ENCODE data around the gene B4GALT7.

The B4GALT7 gene

GRCh38 chr5:177592905-177593304 lies 7.0 kb upstream of the B4GALT7 start:
- TF ChIP-seq TCF12 (IDR thresholded peaks at IDR 0.05; ENCODE audit: low read depth) (no peak), MAX (IDR thresholded peaks at IDR 0.05) (no peak), CEBPB (IDR thresholded peaks at IDR 0.05) (no peak), CREB1 (IDR thresholded peaks at IDR 0.05; ENCODE audit: low read depth) (no peak), USF1 (IDR thresholded peaks at IDR 0.05) (no peak), EP300 (IDR thresholded peaks at IDR 0.05; ENCODE audit: borderline replicate concordance) (no peak), RAD21 (IDR thresholded peaks at IDR 0.05; ENCODE audit: low read depth) (no peak), TEAD4 (IDR thresholded peaks at IDR 0.05) (no peak), EGR1 (IDR thresholded peaks at IDR 0.05) (no peak), NFIC (IDR thresholded peaks at IDR 0.05) (no peak), ZBTB7A (IDR thresholded peaks at IDR 0.05; ENCODE audit: low read depth) (no peak)

GRCh38 chr5:177593511-177593910 lies 6.4 kb upstream of the B4GALT7 start:
- TF ChIP-seq EP300 (IDR thresholded peaks at IDR 0.05; ENCODE audit: borderline replicate concordance) (no peak), NFIC (IDR thresholded peaks at IDR 0.05) (no peak), RAD21 (IDR thresholded peaks at IDR 0.05; ENCODE audit: low read depth) (no peak), FOXM1 (IDR thresholded peaks at IDR 0.05; ENCODE audit: borderline replicate concordance, low read depth) (no peak), MAX (IDR thresholded peaks at IDR 0.05) (no peak), USF1 (IDR thresholded peaks at IDR 0.05) (no peak), TEAD4 (IDR thresholded peaks at IDR 0.05) (no peak), CREB1 (IDR thresholded peaks at IDR 0.05; ENCODE audit: low read depth) (no peak), REST (IDR thresholded peaks at IDR 0.05; ENCODE audit: low read depth) (no peak), TCF12 (IDR thresholded peaks at IDR 0.05; ENCODE audit: low read depth) (no peak), ZBTB7A (IDR thresholded peaks at IDR 0.05; ENCODE audit: low read depth) (no peak), YY1 (IDR thresholded peaks at IDR 0.05; ENCODE audit: low read depth) (no peak), CEBPB (IDR thresholded peaks at IDR 0.05) (no peak), EGR1 (IDR thresholded peaks at IDR 0.05) (no peak), TAF1 (IDR thresholded peaks at IDR 0.05; ENCODE audit: low read depth) (no peak)

- TF ChIP-seq RAD21 (IDR thresholded peaks at IDR 0.05; ENCODE audit: low read depth) (no peak), ZBTB7A (IDR thresholded peaks at IDR 0.05; ENCODE audit: low read depth) (no peak), YY1 (IDR thresholded peaks at IDR 0.05; ENCODE audit: low read depth) (no peak), EP300 (IDR thresholded peaks at IDR 0.05; ENCODE audit: borderline replicate concordance) (no peak), MAX (IDR thresholded peaks at IDR 0.05) (no peak), REST (IDR thresholded peaks at IDR 0.05; ENCODE audit: low read depth) (no peak), FOXM1 (IDR thresholded peaks at IDR 0.05; ENCODE audit: borderline replicate concordance, low read depth) (no peak), TAF1 (IDR thresholded peaks at IDR 0.05; ENCODE audit: low read depth) (no peak), TCF12 (IDR thresholded peaks at IDR 0.05; ENCODE audit: low read depth) (no peak), TEAD4 (IDR thresholded peaks at IDR 0.05) (no peak), CEBPB (IDR thresholded peaks at IDR 0.05) (no peak), NFIC (IDR thresholded peaks at IDR 0.05) (no peak), CREB1 (IDR thresholded peaks at IDR 0.05; ENCODE audit: low read depth) (no peak)
Measured at GRCh38 chr5:177594071-177594470, 5.9 kb upstream of the B4GALT7 start.

GRCh38 chr5:177595026-177595585 lies 4.8 kb upstream of the B4GALT7 start:
- TF ChIP-seq TCF12 (IDR thresholded peaks at IDR 0.05; ENCODE audit: low read depth) (no peak), CEBPB (IDR thresholded peaks at IDR 0.05) (no peak), TEAD4 (IDR thresholded peaks at IDR 0.05) (no peak), ZBTB7A (IDR thresholded peaks at IDR 0.05; ENCODE audit: low read depth) (no peak), EP300 (IDR thresholded peaks at IDR 0.05; ENCODE audit: borderline replicate concordance) (no peak), EGR1 (IDR thresholded peaks at IDR 0.05) (no peak), REST (IDR thresholded peaks at IDR 0.05; ENCODE audit: low read depth) (no peak)
